Colonic mucosa (tissue), 4 donors: ENCODE results near the gene TUBGCP2. TPM values are rescaled to one million over a fixed set of nuclear protein-coding genes. Genes with fewer than 3 reads are reported as not detected.

Experiments used
- DNase-seq: peaks from one replicate; pipeline ENCODE4 v3.0.0-alpha.2; 2020
- H3K27ac ChIP-seq: fragments of 200-600 bp; one replicate; pipeline ENCODE4 v1.8.0; 2021
- H3K27me3 ChIP-seq: fragments of 200-600 bp; one replicate; pipeline ENCODE4 v1.8.0; 2021
- H3K36me3 ChIP-seq: fragments of 200-600 bp; one replicate; pipeline ENCODE4 v1.8.0; 2021
- H3K4me1 ChIP-seq: fragments of 200-600 bp; one replicate; pipeline ENCODE4 v1.8.0; 2021; ENCODE audit warnings: mild to moderate bottlenecking
- H3K4me3 ChIP-seq: fragments of 200-600 bp; one replicate; pipeline ENCODE4 v1.8.0; 2021
- H3K9ac ChIP-seq, 2 donors: one replicate each; pipeline ENCODE4 v1.7.0; 2013; ENCODE audit warnings: control low read depth in 2 of 2, low read depth in 2 of 2, low read length in 2 of 2
- H3K9me3 ChIP-seq: fragments of 200-600 bp; one replicate; pipeline ENCODE4 v1.8.0; 2021
- CTCF ChIP-seq: fragments of 200-600 bp; IDR thresholded peaks from one replicate; pipeline ENCODE4 v1.8.0; 2022; ENCODE audit warnings: antibody characterized with exemption, mild to moderate bottlenecking
- intact Hi-C: fragments of 100-400 bp; cut with DNase I; formaldehyde crosslinking; loops from one replicate; pipeline ENCODE4 v1.14.1; 2022
- total RNA-seq, 2 donors: library from RNA; stranded (reverse); fragmentation: NEBNext Ultra II Directional in 1 of 2; extraction: Animal tissue kit (Norgen Biotek cat#: 25700) in 1 of 2; gene quantifications; one replicate each; pipeline ENCODE4 v1.2.1, GENCODE V29; 2021
- donor health status: healthy.
- donor health status: DM: no; HTN: no; CAD: no.
- donor health status: DM: no; HTN: no; CAD: no.

The TUBGCP2 gene
- total RNA-seq, 2 donors from 2014 or later = 64.7 to 67.5 TPM

GRCh38 chr10:133281628-133282372 lies 26.9 kb downstream of the TUBGCP2 start:
- Histone ChIP-seq H3K27ac (no peak overlapping the region), H3K27me3 (peaks cover 4% of the 10 kb centered on the region), H3K4me1 (peaks cover 4% of the 10 kb centered on the region), H3K36me3 (peaks cover 4% of the 10 kb centered on the region), H3K4me3 (no peak overlapping the region), H3K9me3 (no peaks in the 10 kb centered on the region), H3K9ac (no peak overlapping the region)
- no peak for TF ChIP-seq CTCF
- intact Hi-C loops = no loop called here
- no peak for DNase-seq

DNA sequence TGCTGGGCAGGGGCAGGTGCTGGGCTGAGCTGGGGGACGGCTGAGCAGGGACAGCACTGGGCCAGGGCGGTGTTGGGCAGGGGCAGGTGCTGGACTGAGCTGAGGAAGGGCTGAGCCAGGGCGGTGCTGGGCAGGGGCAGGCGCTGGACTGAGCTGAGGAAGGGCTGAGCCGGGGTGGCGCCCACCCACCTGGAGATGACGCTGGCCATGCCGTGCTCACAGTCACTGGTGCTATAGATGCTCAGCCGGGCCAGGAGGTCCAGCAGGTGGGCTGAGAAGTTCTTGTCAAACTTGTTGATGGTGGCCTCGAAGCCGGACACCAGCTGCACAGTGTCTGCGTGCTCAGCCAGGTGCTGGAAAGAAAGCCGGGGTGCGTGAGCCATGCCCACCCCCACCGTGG lies 27.6 kb downstream of the TUBGCP2 start:
- H3K9me3 ChIP-seq = no peaks in the 10 kb centered on the region
- H3K36me3 ChIP-seq = peaks cover 4% of the 10 kb centered on the region
- DNase-seq = no peak
- H3K27ac ChIP-seq = no peak overlapping the region
- H3K4me3 ChIP-seq = no peak overlapping the region
- H3K27me3 ChIP-seq = peaks cover 12% of the 10 kb centered on the region
- no peak overlapping the region for H3K9ac ChIP-seq
- intact Hi-C loops = no loop called here
- TF ChIP-seq CTCF = no peak
- peaks cover 4% of the 10 kb centered on the region for H3K4me1 ChIP-seq

DNA sequence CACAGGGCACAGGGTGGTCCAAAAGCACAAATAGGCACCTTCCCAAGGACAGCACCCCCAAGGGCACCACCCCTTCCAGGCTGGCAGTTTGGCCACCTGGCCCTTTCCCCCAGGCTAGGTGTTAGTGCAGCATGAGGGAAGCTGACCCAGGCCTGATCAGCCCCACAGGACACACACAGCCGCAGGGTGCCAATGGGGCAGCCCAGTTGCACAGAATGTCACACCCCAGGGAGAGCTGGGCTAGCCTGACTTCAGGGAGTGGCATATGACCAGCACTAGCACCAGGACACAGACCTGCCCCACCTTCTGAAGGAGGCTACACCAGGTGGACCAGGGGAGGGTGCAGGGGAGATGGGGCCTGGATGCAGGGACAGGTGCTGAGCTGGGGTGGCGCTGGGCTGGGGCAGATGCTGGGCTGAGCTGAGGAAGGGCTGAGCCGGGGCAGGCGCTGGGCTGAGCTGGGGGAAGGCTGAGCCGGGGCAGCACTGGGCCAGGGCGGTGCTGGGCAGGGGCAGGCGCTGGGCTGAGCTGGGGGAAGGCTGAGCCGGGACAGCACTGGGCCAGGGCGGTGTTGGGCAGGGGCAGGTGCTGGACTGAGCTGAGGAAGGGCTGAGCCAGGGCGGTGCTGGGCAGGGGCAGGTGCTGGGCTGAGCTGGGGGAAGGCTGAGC lies 28.1 kb downstream of the TUBGCP2 start:
- Histone ChIP-seq H3K9me3 (no peaks in the 10 kb centered on the region), H3K27me3 (peaks cover 16% of the 10 kb centered on the region), H3K4me1 (peaks cover 4% of the 10 kb centered on the region), H3K27ac (no peak overlapping the region), H3K9ac (no peak overlapping the region), H3K36me3 (peaks cover 4% of the 10 kb centered on the region), H3K4me3 (no peak overlapping the region)
- intact Hi-C loops = no loop called here
- DNase-seq = no peak
- TF ChIP-seq CTCF = no peak

GRCh38 chr10:133279326-133280226 lies 29.1 kb downstream of the TUBGCP2 start:
- TF ChIP-seq CTCF = no peak
- intact Hi-C loops = no loop called here
- Histone ChIP-seq H3K9ac (peak overlapping the region in 1 of 2 donors; percentile 18), H3K4me3 (no peak overlapping the region), H3K36me3 (peaks cover 4% of the 10 kb centered on the region), H3K27ac (peak overlapping the region; percentile 41), H3K9me3 (no peaks in the 10 kb centered on the region), H3K27me3 (peaks cover 16% of the 10 kb centered on the region), H3K4me1 (peaks cover 4% of the 10 kb centered on the region)
- no peak for DNase-seq

- TF ChIP-seq CTCF = no peak
- peaks cover 4% of the 10 kb centered on the region for H3K4me1 ChIP-seq
- peak; percentile 57 for DNase-seq
Observed at GRCh38 chr10:133278577-133279265, 30.0 kb downstream of the TUBGCP2 start.

More at GRCh38 chr10:133278577-133279265, 30.0 kb downstream of the TUBGCP2 start:
- no peaks in the 10 kb centered on the region for H3K36me3 ChIP-seq
- H3K9me3 ChIP-seq = no peaks in the 10 kb centered on the region
- H3K9ac ChIP-seq = no peak overlapping the region
- H3K27ac ChIP-seq = peak overlapping the region; percentile 41
- peaks cover 16% of the 10 kb centered on the region for H3K27me3 ChIP-seq
- no peak overlapping the region for H3K4me3 ChIP-seq
- intact Hi-C loops = no loop called here
